Measurements from ENCODE around the gene NCS1.

Gene NCS1

GRCh38 chr9:130266236-130267098 lies 94.3 kb downstream of the NCS1 start:
- Histone ChIP-seq H2AFZ (ENCODE audit: low read depth, low read length) (no peak overlapping the region), H3K36me3 (replicated peaks; ENCODE audit: low read depth, low read length) (no peaks in the 10 kb centered on the region), H3K4me1 (ENCODE audit: low read length) (peaks cover 53% of the 10 kb centered on the region), H3K9ac (ENCODE audit: low read length) (no peak overlapping the region), H3K4me2 (ENCODE audit: low read length) (no peak overlapping the region), H3K27ac (ENCODE audit: low read length) (no peak overlapping the region), H3K79me2 (ENCODE audit: low read length) (no peaks in the 10 kb centered on the region), H3K9me3 (ENCODE audit: insufficient read depth, low read length) (no peaks in the 10 kb centered on the region), H4K20me1 (ENCODE audit: insufficient read depth, low read length) (no peaks in the 10 kb centered on the region), H3K27me3 (ENCODE audit: low read depth, low read length) (no peaks in the 10 kb centered on the region), H3K4me3 (ENCODE audit: low read length) (no peak overlapping the region)
- TF ChIP-seq EZH2phosphoT487 (IDR thresholded peaks at IDR 0.05; ENCODE audit: low read depth) = no peak
- no peak for TF ChIP-seq CTCF (IDR thresholded peaks at IDR 0.05; ENCODE audit: low read depth, low read length)

- Histone ChIP-seq H4K20me1 (ENCODE audit: insufficient read depth, low read length) (no peaks in the 10 kb centered on the region), H3K79me2 (ENCODE audit: low read length) (no peaks in the 10 kb centered on the region), H3K27ac (ENCODE audit: low read length) (peak overlapping the region; percentile 98), H2AFZ (ENCODE audit: low read depth, low read length) (peak overlapping the region; percentile 79; the same call in 1 of the 2 replicates), H3K27me3 (ENCODE audit: low read depth, low read length) (no peaks in the 10 kb centered on the region), H3K4me1 (ENCODE audit: low read length) (peaks cover 53% of the 10 kb centered on the region), H3K9ac (ENCODE audit: low read length) (peak overlapping the region; percentile 84), H3K4me3 (ENCODE audit: low read length) (peak overlapping the region; percentile 59), H3K4me2 (ENCODE audit: low read length) (peak overlapping the region; percentile 85), H3K9me3 (ENCODE audit: insufficient read depth, low read length) (no peaks in the 10 kb centered on the region), H3K36me3 (replicated peaks; ENCODE audit: low read depth, low read length) (no peaks in the 10 kb centered on the region)
- no peak for TF ChIP-seq CTCF (IDR thresholded peaks at IDR 0.05; ENCODE audit: low read depth, low read length)
- TF ChIP-seq EZH2phosphoT487 (IDR thresholded peaks at IDR 0.05; ENCODE audit: low read depth) = no peak
Measured at GRCh38 chr9:130267930-130268329, 95.7 kb downstream of the NCS1 start.

- Histone ChIP-seq H3K9ac (ENCODE audit: low read length) (peak overlapping the region; percentile 84), H2AFZ (ENCODE audit: low read depth, low read length) (peak overlapping the region; percentile 79), H3K4me3 (ENCODE audit: low read length) (peak overlapping the region; percentile 59), H3K9me3 (ENCODE audit: insufficient read depth, low read length) (no peaks in the 10 kb centered on the region), H3K4me2 (ENCODE audit: low read length) (peak overlapping the region; percentile 85), H3K4me1 (ENCODE audit: low read length) (peaks cover 52% of the 10 kb centered on the region), H3K36me3 (replicated peaks; ENCODE audit: low read depth, low read length) (no peaks in the 10 kb centered on the region), H3K27me3 (ENCODE audit: low read depth, low read length) (no peaks in the 10 kb centered on the region), H3K79me2 (ENCODE audit: low read length) (no peaks in the 10 kb centered on the region), H3K27ac (ENCODE audit: low read length) (peak overlapping the region; percentile 98), H4K20me1 (ENCODE audit: insufficient read depth, low read length) (no peaks in the 10 kb centered on the region)
- TF ChIP-seq EZH2phosphoT487 (IDR thresholded peaks at IDR 0.05; ENCODE audit: low read depth) = no peak
- TF ChIP-seq CTCF (IDR thresholded peaks at IDR 0.05; ENCODE audit: low read depth, low read length) = no peak
Measured at GRCh38 chr9:130268521-130269211, 96.5 kb downstream of the NCS1 start.

GRCh38 chr9:130271473-130271872 lies 99.3 kb downstream of the NCS1 start:
- Histone ChIP-seq H3K4me1 (ENCODE audit: low read length) (peaks cover 42% of the 10 kb centered on the region), H3K9ac (ENCODE audit: low read length) (no peak overlapping the region), H3K27ac (ENCODE audit: low read length) (no peak overlapping the region), H3K79me2 (ENCODE audit: low read length) (no peaks in the 10 kb centered on the region), H3K4me2 (ENCODE audit: low read length) (no peak overlapping the region), H3K36me3 (replicated peaks; ENCODE audit: low read depth, low read length) (no peaks in the 10 kb centered on the region), H3K4me3 (ENCODE audit: low read length) (no peak overlapping the region), H2AFZ (ENCODE audit: low read depth, low read length) (no peak overlapping the region), H3K27me3 (ENCODE audit: low read depth, low read length) (no peaks in the 10 kb centered on the region), H3K9me3 (ENCODE audit: insufficient read depth, low read length) (no peaks in the 10 kb centered on the region), H4K20me1 (ENCODE audit: insufficient read depth, low read length) (no peaks in the 10 kb centered on the region)
- no peak for TF ChIP-seq EZH2phosphoT487 (IDR thresholded peaks at IDR 0.05; ENCODE audit: low read depth)
- TF ChIP-seq CTCF (IDR thresholded peaks at IDR 0.05; ENCODE audit: low read depth, low read length) = no peak
